HEK293T (cell line): Measurements from ENCODE around the gene DNAAF2.

Source experiments
- CTCF ChIA-PET: fragments of 350-600 bp; formaldehyde crosslinking; extraction: SDS; loops from one replicate; lab custom pipeline; 2021; ENCODE audit warnings: antibody characterized with exemption, inconsistent platforms; lab: Yijun Ruan, JAX
- POLR2A ChIA-PET: fragments of 350-600 bp; formaldehyde crosslinking; extraction: SDS; loops from one replicate; lab custom pipeline; 2020; ENCODE audit warnings: antibody characterized with exemption, inconsistent platforms; lab: Yijun Ruan, JAX
- DNase-seq: peaks from one replicate; pipeline ENCODE4 v3.0.0; 2012; ENCODE audit warnings: mixed read lengths; ENCODE audit errors: extremely low spot score
- ARNT ChIP-seq: fragments of 450-650 bp; IDR thresholded peaks from 2 replicates; pipeline ENCODE4 v1.6.1; 2017; ENCODE audit warnings: mild to moderate bottlenecking
- BHLHE40 ChIP-seq: fragments of 450-650 bp; IDR thresholded peaks from 2 replicates; pipeline ENCODE4 v1.6.1; 2016; ENCODE audit warnings: mild to moderate bottlenecking, moderate library complexity, borderline replicate concordance
- CTBP1 ChIP-seq: fragments of 450-650 bp; IDR thresholded peaks from 2 replicates; pipeline ENCODE4 v1.6.1; 2016; ENCODE audit warnings: borderline replicate concordance
- ELF4 ChIP-seq: fragments of 450-650 bp; IDR thresholded peaks from 2 replicates; pipeline ENCODE4 v1.6.1; 2017; ENCODE audit warnings: antibody characterized with exemption
- FOXA1 ChIP-seq: fragments of 450-650 bp; IDR thresholded peaks from 2 replicates; pipeline ENCODE4 v1.6.1; 2016; ENCODE audit warnings: mild to moderate bottlenecking
- FOXK2 ChIP-seq: fragments of 450-650 bp; IDR thresholded peaks from 2 replicates; pipeline ENCODE4 v1.6.1; 2016; ENCODE audit warnings: mild to moderate bottlenecking
- FOXM1 ChIP-seq: fragments of 450-650 bp; IDR thresholded peaks from 2 replicates; pipeline ENCODE4 v1.6.1; 2017; ENCODE audit warnings: mild to moderate bottlenecking, borderline replicate concordance
- HDGF ChIP-seq: fragments of 450-650 bp; IDR thresholded peaks from 2 replicates; pipeline ENCODE4 v1.6.1; 2017; ENCODE audit warnings: antibody characterized with exemption, borderline replicate concordance
- L3MBTL2 ChIP-seq: fragments of 450-650 bp; conservative IDR thresholded peaks from 2 replicates; pipeline ENCODE4 v1.6.1; 2016; ENCODE audit warnings: mild to moderate bottlenecking
- LEF1 ChIP-seq: fragments of 450-650 bp; IDR thresholded peaks from 2 replicates; pipeline ENCODE4 v1.6.1; 2017; ENCODE audit warnings: mild to moderate bottlenecking, borderline replicate concordance
- NFRKB ChIP-seq: fragments of 450-650 bp; IDR thresholded peaks from 2 replicates; pipeline ENCODE4 v1.6.1; 2016; ENCODE audit warnings: mild to moderate bottlenecking, moderate library complexity
- SP1 ChIP-seq: fragments of 450-650 bp; IDR thresholded peaks from 2 replicates; pipeline ENCODE4 v1.6.1; 2017
- SUZ12 ChIP-seq: fragments of 450-650 bp; IDR thresholded peaks from 2 replicates; pipeline ENCODE4 v1.6.1; 2016; ENCODE audit warnings: mild to moderate bottlenecking
- TARDBP ChIP-seq: fragments of 450-650 bp; IDR thresholded peaks from 2 replicates; pipeline ENCODE4 v1.6.1; 2016
- ZNF384 ChIP-seq: fragments of 450-650 bp; IDR thresholded peaks from 2 replicates; pipeline ENCODE4 v1.6.1; 2016
- TF ChIP-seq, protein P1 (sequence below): fragments of 450-650 bp; IDR thresholded peaks from 2 replicates; pipeline ENCODE4 v1.6.1; 2016

Gene DNAAF2

DNA sequence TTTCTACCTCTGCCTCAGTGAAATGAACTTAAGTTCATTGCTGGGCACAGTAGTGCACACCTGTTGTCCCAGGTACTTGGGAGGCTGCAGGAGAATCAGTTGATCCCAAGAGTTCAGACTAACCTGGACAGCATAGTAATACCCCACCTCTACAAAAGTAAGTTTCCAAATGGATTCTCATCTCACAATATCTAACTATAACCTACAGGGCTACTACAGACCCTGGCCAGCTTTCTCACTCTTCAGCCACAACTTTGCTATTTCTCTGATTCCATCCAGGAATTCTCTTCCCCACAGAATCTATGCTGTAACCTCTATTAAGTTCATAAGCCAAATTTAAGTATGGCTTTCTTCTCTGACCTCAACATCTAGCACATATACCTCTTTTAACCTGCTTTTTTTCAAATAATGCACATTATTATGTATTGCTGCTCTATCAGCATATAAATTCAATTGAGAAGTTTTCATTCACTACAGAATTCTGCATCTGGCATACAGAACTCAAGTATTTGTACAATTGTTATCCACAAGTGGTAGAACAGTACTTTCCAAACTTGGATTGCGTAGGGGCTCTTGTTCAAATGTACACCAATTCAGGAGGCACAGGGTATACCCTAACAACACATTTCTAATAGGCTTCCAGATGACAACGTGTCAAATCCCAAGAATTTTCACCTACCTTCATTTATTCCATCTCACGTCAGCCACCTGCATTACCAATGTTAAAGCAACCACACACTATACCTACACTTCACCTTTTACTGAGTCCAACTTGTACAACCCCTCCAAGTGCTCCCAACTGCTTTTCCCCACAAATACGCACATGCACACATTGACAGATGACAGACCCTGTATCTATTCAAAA, 52.7 kb downstream of the DNAAF2 start:
- CTCF ChIA-PET, result interaction anchor here (0.5 kb wide), 1 partner anchor 115 kb away, joined by 5 read pairs; no protein-coding TSS in a partner anchor
- POLR2A ChIA-PET, result interaction anchor here (1.2 kb wide), 1 partner anchor 13 kb away, joined by 3 read pairs; no protein-coding TSS in a partner anchor
- DNase-seq, result no peak
- no peak for TF ChIP-seq SUZ12
- no peak for TF ChIP-seq SP1
- TF ChIP-seq TARDBP, result no peak
- TF ChIP-seq CTBP1, result no peak
- TF ChIP-seq ELF4, result peak; percentile 35

DNA sequence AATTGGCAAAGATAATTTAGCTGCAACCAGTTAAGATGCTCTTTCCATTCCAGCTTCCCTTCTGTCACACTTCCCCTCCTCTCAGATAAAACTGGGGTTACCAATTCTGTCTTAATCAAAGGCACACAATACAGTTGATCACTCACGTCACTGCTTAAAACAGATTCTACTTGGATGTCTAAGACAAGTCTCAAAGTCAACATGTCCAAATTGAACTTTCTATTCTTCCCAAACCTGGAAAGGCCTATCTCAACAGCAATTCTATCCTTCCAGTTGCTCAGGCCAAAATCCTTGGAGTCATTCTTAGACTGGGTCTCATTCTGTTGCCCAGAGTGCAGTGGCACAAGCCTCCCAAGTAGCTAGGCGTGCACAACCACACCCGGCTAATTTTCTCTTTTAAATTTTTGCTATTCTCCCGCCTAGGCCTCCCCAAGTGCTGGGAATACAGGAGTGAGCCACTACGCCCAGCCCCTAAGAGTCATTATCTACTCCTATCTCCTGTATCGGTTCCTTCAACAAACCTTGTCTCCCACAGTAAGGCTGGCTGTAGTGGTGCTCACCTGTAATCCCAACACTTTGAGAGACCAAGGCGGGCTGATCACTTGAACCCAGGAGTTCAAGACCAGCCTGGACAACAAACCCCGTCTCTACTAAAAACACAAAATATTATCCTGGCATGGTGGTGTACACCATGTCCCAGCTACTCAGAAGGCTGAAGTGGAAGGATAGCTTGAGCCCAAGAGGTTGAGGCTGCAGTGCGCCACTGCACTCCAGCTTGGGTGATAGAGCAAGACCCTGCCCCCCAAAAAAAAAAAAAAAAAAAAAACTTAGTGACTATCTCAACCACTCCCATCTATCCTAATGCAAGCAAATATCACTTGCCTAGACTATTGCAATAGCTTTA, 53.6 kb downstream of the DNAAF2 start:
- CTCF ChIA-PET, result interaction anchor here (0.5 to 0.6 kb wide), 2 partner anchors 114 to 459 kb away, joined by 3 to 5 read pairs; no protein-coding TSS in a partner anchor
- no peak for DNase-seq
- POLR2A ChIA-PET, result interaction anchor here (1.2 kb wide), 1 partner anchor 14 kb away, joined by 3 read pairs; no protein-coding TSS in a partner anchor
- TF ChIP-seq FOXK2 (no peak), ZNF384 (no peak), NFRKB (no peak), ARNT (no peak), SP1 (no peak), BHLHE40 (no peak), L3MBTL2 (no peak), TARDBP (no peak), FOXA1 (no peak), HDGF (no peak), CTBP1 (no peak), LEF1 (no peak), SUZ12 (no peak), FOXM1 (no peak), ELF4 (no peak)
- TF ChIP-seq, protein P1, sequence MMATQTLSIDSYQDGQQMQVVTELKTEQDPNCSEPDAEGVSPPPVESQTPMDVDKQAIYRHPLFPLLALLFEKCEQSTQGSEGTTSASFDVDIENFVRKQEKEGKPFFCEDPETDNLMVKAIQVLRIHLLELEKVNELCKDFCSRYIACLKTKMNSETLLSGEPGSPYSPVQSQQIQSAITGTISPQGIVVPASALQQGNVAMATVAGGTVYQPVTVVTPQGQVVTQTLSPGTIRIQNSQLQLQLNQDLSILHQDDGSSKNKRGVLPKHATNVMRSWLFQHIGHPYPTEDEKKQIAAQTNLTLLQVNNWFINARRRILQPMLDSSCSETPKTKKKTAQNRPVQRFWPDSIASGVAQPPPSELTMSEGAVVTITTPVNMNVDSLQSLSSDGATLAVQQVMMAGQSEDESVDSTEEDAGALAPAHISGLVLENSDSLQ, result no peak

DNA sequence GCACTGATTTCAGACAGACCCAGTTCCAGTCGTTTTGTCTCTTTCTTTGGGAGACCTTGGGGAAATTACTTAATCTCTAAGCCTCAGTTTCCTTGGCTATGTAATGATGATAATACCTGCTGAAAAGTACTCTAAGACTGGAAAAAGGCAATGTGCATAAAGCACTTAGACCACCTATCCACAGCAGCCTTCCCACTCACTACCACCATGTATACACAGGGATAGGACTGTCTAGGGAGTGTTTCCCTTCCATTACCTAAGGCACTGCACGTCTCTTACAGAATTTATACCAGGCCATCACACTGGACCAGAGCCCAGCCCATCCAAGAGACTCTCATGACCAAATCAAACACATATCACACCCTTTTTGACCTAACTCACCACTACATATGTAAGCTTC, 55.2 kb downstream of the DNAAF2 start:
- POLR2A ChIA-PET, result interaction anchor here (1.2 to 1.3 kb wide), 2 partner anchors 41 to 54 kb away, joined by 3 to 4 read pairs; partner anchors contain the start of genes MGAT2 and RPL36AL
- CTCF ChIA-PET, result interaction anchor here (0.7 kb wide), 1 partner anchor 761 kb away, joined by 3 read pairs; no protein-coding TSS in a partner anchor
- TF ChIP-seq FOXK2 (no peak), CTBP1 (no peak), SUZ12 (no peak), BHLHE40 (no peak), TARDBP (no peak), HDGF (no peak)
- TF ChIP-seq, protein P1, result no peak
- DNase-seq, result no peak

DNA sequence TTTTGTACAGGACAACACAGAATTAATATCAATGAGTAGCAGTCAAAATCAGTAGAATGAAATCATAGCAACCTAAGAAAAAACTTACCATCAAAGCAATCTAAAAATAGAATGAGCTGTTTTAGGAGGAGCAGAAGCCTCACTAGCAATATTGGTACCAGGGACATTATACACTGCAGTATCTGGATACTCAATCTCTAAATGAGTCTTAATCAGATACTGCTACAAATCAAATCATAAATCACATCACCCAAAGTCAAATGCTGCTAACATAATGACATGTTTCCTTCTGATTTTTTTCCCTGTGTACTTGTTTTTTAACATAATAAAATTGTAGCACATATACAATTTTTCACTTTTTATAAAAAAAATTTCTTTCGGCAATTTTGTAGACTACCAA, 56.9 kb downstream of the DNAAF2 start:
- POLR2A ChIA-PET, result interaction anchor here (1.0 to 1.4 kb wide), 2 partner anchors 8 to 42 kb away, joined by 3 to 5 read pairs; partner anchors contain the start of genes RPL36AL and RPS29
- DNase-seq, result no peak
- CTCF ChIA-PET, result interaction anchor here (0.5 kb wide), 1 partner anchor 209 kb away, joined by 3 read pairs; no protein-coding TSS in a partner anchor
- TF ChIP-seq LEF1, result no peak
- no peak for TF ChIP-seq SP1
- TF ChIP-seq TARDBP, result no peak
- TF ChIP-seq, protein P1, result no peak
- TF ChIP-seq ARNT, result no peak
- TF ChIP-seq NFRKB, result no peak
